Tibial artery (tissue), 4 donors: ENCODE results near the gene FGF3.

Experiments
- DNase-seq, 2 donors: peaks; one replicate each; pipeline ENCODE4 v3.0.0-alpha.2; 2019
- H3K27ac ChIP-seq, 2 donors: fragments of 200-600 bp; sonication (generic) in 1 of 2; 1 replicate in 1 of 2; 2 replicates in 1 of 2; pipeline ENCODE4 v1.5.1; 2018 to 2019; ENCODE audit warnings: mild to moderate bottlenecking in 1 of 2
- H3K27me3 ChIP-seq, 2 donors: fragments of 200-600 bp; sonication (generic) in 1 of 2; one replicate each; pipeline versions ENCODE4 v1.5.1 to v1.6.0; 2016 to 2019
- H3K36me3 ChIP-seq, 3 donors: fragments of 200-600 bp; sonication (generic) in 2 of 3; one replicate each; pipeline ENCODE4 v1.5.1; 2016 to 2019; ENCODE audit warnings: mild to moderate bottlenecking in 2 of 3
- H3K4me1 ChIP-seq, 4 donors: fragments of 200-600 bp; sonication (generic) in 2 of 4; 1 replicate in 3 of 4; 2 replicates in 1 of 4; pipeline ENCODE4 v1.5.1; 2016 to 2019
- H3K4me3 ChIP-seq, 2 donors: fragments of 200-600 bp; sonication (generic) in 1 of 2; 1 replicate in 1 of 2; 2 replicates in 1 of 2; pipeline ENCODE4 v1.5.1; 2018 to 2019; ENCODE audit warnings: mild to moderate bottlenecking in 2 of 2
- H3K9me3 ChIP-seq, 3 donors: fragments of 200-600 bp; sonication (generic) in 1 of 3; one replicate each; pipeline ENCODE4 v1.5.1; 2016 to 2019
- intact Hi-C: fragments of 100-400 bp; cut with DNase I; formaldehyde crosslinking; loops from one replicate; pipeline ENCODE4 v1.15.0; 2023; ENCODE audit warnings: low total_unique reads
- TF ChIP-seq, protein P1 (sequence below), 2 experiments: fragments of 200-600 bp in 1 of 2; fragments of 450-650 bp in 1 of 2; IDR thresholded peaks; one replicate each; pipeline ENCODE4 v1.5.1; 2017 to 2019; ENCODE audit warnings: antibody characterized with exemption in 2 of 2, mild to moderate bottlenecking in 1 of 2, moderate library complexity in 1 of 2

FGF3 gene

DNA sequence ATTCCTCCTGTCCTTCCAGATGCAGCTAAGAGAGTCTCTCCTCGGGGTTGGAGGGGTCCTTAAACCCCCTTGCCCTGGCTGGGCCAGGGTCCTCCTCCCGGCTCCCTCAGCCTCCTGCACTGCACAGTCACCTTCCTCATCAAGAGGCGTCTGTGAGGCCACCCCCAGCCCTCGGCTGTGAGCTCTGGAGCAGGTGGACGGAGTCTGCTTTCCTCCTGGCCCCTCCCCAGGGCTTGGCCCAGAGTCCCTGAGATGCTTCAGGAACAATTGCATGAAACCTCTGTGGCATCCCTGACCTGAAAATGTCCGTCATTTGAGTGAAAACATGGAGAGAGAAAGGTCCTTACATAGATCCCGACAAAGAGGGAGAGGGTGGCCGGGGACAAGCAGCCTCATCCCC is 6.7 kb upstream of the FGF3 start:
- TF ChIP-seq, protein P1, sequence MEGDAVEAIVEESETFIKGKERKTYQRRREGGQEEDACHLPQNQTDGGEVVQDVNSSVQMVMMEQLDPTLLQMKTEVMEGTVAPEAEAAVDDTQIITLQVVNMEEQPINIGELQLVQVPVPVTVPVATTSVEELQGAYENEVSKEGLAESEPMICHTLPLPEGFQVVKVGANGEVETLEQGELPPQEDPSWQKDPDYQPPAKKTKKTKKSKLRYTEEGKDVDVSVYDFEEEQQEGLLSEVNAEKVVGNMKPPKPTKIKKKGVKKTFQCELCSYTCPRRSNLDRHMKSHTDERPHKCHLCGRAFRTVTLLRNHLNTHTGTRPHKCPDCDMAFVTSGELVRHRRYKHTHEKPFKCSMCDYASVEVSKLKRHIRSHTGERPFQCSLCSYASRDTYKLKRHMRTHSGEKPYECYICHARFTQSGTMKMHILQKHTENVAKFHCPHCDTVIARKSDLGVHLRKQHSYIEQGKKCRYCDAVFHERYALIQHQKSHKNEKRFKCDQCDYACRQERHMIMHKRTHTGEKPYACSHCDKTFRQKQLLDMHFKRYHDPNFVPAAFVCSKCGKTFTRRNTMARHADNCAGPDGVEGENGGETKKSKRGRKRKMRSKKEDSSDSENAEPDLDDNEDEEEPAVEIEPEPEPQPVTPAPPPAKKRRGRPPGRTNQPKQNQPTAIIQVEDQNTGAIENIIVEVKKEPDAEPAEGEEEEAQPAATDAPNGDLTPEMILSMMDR (IDR thresholded peaks at IDR 0.05), result no peak
- no peaks in the 10 kb centered on the region for H3K36me3 ChIP-seq
- intact Hi-C loops, result no loop called here
- no peak overlapping the region for H3K4me3 ChIP-seq
- no peak for DNase-seq
- H3K4me1 ChIP-seq, result no peaks in the 10 kb centered on the region
- no peak overlapping the region for H3K27ac ChIP-seq
- H3K9me3 ChIP-seq, result peaks cover 0 to 14% (median 0%) of the 10 kb centered on the region in 3 donors
- peaks cover 0 to 60% of the 10 kb centered on the region in 2 donors for H3K27me3 ChIP-seq

DNA sequence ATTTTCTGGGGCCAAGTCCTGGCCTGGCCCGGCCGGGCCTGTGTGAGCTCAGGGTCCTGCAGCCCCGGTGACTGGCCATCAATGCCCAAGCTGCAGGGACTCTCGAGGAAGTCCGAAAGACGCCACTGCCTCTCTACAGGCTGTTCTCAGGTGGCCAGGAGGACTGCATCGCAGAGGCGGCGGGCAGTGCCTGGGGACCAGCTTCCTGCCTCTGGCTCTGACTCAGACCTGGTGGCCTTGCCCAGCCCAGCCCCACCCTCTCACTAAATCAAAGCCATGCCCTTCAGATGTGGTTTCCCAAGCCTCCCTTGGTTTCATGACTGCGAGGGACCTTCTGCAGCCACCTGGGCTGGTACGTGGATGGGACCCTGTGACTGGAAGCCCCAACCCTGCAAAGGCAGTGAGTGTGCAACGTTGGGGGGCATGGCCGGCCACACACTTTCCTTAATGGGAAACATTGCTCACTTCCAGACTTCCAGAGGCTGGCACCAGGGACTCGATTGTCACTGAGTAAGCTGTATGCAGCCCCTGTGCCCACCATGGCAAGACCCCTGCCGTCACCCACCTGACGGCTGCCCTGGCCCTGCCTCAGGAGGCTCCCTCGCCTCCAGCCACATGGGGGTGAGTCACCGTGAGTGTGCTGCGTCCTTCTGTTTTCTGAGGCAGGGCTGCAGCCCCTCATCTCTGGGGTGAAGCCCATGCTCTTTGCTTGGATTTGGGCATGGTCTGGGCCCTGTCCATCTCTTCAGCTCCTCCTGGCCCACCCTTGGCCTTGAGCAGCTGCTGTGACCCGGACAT is 6.0 kb upstream of the FGF3 start:
- Histone ChIP-seq H3K9me3 (peaks cover 0 to 14% (median 0%) of the 10 kb centered on the region in 3 donors), H3K27me3 (peaks cover 0 to 64% of the 10 kb centered on the region in 2 donors)
- TF ChIP-seq, protein P1 (IDR thresholded peaks at IDR 0.05), result no peak

DNA sequence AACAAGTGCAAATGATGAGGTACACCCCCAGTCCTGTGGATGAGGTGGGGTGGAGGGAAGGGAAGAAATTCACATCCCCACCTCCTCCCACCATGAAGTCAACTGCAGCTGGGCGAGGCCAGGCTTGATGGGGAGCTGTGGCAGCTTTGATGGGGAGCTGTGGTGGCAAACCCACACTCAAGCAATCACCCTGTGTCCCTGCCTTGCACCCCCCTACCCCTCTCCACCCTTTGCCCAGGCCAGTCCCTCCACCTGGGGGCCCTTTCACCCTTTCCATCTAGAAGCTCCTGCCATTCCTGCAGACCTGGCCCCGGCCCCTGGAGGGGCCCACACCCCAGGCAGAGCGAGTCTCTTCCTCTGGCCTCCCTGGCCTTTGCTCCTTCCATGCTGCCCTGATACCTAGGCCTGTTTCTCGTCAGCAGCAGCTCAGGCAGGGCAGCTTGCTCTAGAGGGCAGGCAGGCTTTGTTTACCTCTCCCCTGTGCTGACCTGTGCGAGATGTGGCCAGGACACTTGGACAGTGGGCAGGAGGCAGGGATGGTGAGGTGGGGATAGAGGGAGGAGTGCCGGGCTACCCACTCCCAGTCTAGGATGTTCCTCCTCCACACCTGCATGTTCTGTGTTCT is 4.5 kb upstream of the FGF3 start:
- Histone ChIP-seq H3K4me3 (no peak overlapping the region), H3K9me3 (peaks cover 0 to 14% (median 0%) of the 10 kb centered on the region in 3 donors), H3K36me3 (no peaks in the 10 kb centered on the region), H3K27ac (no peak overlapping the region), H3K4me1 (peaks cover 0 to 6% (median 0%) of the 10 kb centered on the region in 4 donors), H3K27me3 (peaks cover 0 to 79% of the 10 kb centered on the region in 2 donors)
- DNase-seq, result no peak
- intact Hi-C loops, result no loop called here
- TF ChIP-seq, protein P1 (IDR thresholded peaks at IDR 0.05), result no peak

More for the DNA sequence above, 6.0 kb upstream of the FGF3 start:
- H3K4me3 ChIP-seq, result no peak overlapping the region
- no peaks in the 10 kb centered on the region for H3K4me1 ChIP-seq
- H3K36me3 ChIP-seq, result no peaks in the 10 kb centered on the region
- DNase-seq, result no peak
- intact Hi-C loops, result no loop called here
- no peak overlapping the region for H3K27ac ChIP-seq

DNA sequence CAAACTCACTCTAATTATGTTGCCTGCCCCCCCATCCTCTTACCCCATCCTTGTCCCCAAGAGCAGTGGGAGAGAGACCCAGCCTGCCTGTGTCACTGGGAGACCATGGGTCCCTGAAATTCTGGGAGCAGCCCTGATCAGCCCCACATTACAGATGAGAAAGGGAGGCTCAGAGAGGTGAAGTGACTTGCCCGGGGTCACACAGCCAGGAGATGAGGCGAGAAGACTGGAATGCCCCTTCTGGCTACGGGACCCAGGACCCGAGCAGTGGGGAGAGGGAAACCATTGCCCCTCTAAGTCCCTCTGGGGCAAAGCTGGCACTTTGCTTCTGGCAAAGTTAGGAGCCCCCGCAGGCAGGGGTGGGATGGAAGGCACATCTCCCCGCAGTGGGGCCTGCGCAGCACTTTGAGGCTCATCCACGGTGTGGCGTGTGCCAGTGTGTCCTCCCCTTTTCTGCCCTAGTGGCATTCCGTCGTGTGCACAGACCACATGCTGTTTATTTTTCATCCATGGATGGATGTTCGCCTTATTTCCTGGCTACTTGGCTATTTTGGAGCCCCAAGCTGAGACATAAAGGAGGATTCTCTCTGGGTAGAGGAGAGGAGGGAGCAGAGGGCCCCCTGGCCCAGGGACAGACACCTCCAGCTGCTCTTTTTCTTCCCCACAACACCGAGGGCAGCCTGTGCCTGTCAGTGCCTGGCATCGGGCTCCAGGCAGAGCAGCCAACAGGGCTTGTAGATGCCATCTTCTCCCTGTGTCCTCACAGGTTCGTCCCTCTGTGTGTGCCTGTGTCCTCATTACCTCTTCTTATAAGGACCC is 3.7 kb upstream of the FGF3 start:
- DNase-seq, result no peak
- H3K4me1 ChIP-seq, result peaks cover 0 to 14% (median 2%) of the 10 kb centered on the region in 4 donors
- peaks cover 0 to 87% of the 10 kb centered on the region in 2 donors for H3K27me3 ChIP-seq

DNA sequence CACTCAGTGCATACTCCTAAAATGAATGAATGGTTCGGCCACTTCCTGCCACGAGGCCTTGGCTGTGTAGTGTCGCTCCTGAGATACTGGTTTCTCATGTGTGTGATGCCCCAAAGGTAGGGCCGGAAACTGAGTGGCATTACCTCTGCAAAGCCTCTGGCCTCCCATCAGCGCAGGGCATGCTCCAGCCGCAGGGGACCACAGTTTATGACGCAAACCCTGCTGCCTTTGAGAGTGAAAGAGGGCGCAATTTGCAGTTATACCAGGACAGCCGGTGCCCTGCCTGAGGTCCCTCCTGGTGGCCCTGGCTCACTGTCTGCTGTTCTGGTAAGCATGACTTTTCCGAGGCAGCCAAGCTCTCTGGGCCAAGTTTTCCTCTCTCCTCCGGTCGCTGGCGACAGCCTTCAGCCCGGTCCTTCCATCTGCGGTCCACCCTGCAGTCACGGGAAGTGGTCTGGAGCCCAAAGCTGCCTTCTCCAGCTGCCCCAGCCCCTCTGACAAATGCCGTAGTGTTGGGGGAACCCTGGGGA is 2.4 kb upstream of the FGF3 start:
- Histone ChIP-seq H3K27me3 (peaks cover 0 to 97% of the 10 kb centered on the region in 2 donors), H3K36me3 (no peaks in the 10 kb centered on the region), H3K4me1 (peaks cover 0 to 23% (median 9%) of the 10 kb centered on the region in 4 donors), H3K9me3 (no peaks in the 10 kb centered on the region), H3K4me3 (no peak overlapping the region), H3K27ac (no peak overlapping the region)
- no peak for DNase-seq
- TF ChIP-seq, protein P1 (IDR thresholded peaks at IDR 0.05), result no peak
- intact Hi-C loops, result no loop called here

More for the DNA sequence above, 3.7 kb upstream of the FGF3 start:
- H3K9me3 ChIP-seq, result peaks cover 0 to 9% (median 0%) of the 10 kb centered on the region in 3 donors
- H3K27ac ChIP-seq, result no peak overlapping the region
- no peaks in the 10 kb centered on the region for H3K36me3 ChIP-seq
- TF ChIP-seq, protein P1 (IDR thresholded peaks at IDR 0.05), result no peak
- H3K4me3 ChIP-seq, result no peak overlapping the region
- intact Hi-C loops, result no loop called here
